WI38 (cell line): Measurements from ENCODE around the gene OGN.

Source experiments
- H3K4me3 ChIP-seq: 2 replicates; pipeline ENCODE4 v1.5.1; 2011; ENCODE audit warnings: low read depth, mild to moderate bottlenecking, control low read depth, low read length
- CTCF ChIP-seq: IDR thresholded peaks from 2 replicates; pipeline ENCODE4 v1.5.1; 2012; ENCODE audit warnings: low read depth, mild to moderate bottlenecking, control low read depth, low read length

OGN gene

GRCh38 chr9:92404042-92404836 lies at the start of gene OGN:
TSS of gene OGN (minus strand) at chr9:92404578. CDS start at chr9:92403407, 1,171 bp downstream.
- no peak for TF ChIP-seq CTCF
- no peak within 1 kb of the TSS for H3K4me3 ChIP-seq

- no peak overlapping the region for H3K4me3 ChIP-seq
- TF ChIP-seq CTCF: no peak
These were observed 42.2 kb upstream of the OGN start for GRCh38 chr9:92446536-92446935.

DNA sequence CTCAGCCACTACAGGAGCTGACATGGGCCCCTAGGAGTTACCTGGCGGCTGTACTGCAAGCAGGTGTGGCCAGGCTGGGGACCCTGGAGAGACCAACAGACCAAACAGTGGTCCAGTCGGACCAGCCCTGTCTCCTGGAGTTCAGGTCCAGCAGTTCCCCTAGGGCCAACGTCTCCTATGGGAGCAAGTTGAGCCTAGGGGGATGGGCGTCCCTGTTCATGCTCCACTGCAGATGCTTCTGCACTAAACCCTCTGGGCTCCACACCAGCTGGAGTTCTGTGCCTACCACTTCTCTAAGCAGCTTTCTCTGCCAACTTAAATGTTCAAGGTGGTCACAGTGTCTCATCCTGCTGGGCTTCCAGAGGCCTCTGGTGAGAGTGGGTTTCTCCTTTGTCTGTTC lies 40.5 kb upstream of the OGN start:
- no peak for TF ChIP-seq CTCF
- no peak overlapping the region for H3K4me3 ChIP-seq

DNA sequence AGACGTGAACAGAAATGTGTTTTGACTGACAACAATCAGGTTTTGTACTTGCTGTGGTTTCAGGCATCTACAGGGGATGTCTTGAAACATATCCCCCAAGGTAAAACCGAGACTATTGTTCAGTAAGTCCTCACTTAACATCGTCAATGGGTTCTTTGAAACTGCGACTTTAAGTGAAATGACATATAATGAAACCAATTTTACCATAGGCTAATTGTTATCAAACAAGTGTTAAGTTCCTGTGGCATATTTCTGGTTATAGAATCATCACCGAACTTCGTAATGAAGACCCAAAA lies 36.3 kb upstream of the OGN start:
- no peak for TF ChIP-seq CTCF
- H3K4me3 ChIP-seq: no peak overlapping the region

GRCh38 chr9:92439921-92440750 lies 35.8 kb upstream of the OGN start:
- H3K4me3 ChIP-seq: no peak overlapping the region
- no peak for TF ChIP-seq CTCF

GRCh38 chr9:92438900-92439526 lies 34.6 kb upstream of the OGN start:
- no peak; the same call in 1 of the 2 replicates for TF ChIP-seq CTCF
- no peak overlapping the region for H3K4me3 ChIP-seq

DNA sequence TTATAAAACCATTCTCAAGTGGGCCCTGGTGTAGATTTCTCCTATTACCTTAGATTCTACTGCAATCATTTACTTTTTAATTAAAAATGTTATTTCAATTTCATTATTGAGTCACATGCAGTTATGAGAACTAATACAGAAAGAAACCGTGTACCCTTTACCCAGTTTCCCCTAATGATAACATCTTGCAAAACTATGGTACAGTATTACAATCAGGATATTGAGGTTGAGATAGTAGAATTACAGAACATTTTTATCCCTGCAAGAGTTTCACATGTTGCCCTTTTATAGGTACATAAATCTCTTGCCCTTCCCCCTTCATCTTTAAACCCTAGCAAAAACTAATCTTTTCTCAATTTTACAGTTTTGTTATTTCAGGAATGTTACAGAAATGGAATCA lies 30.9 kb upstream of the OGN start:
- no peak for TF ChIP-seq CTCF
- H3K4me3 ChIP-seq: no peak overlapping the region
